Transverse colon (tissue), 4 donors: Measurements from ENCODE around the gene SUSD6.

Source experiments
- CTCF ChIP-seq, 5 experiments: fragments of 200-600 bp in 3 of 5; fragments of 450-650 bp in 2 of 5; sonication (generic) in 3 of 5; IDR thresholded peaks; 1 replicate in 2 of 5; 2 replicates in 3 of 5; pipeline ENCODE4 v1.5.1; 2016 to 2017; ENCODE audit warnings: antibody characterized with exemption in 5 of 5, inconsistent platforms in 3 of 5, mild to moderate bottlenecking in 2 of 5, moderate library complexity in 1 of 5
- EP300 ChIP-seq: sonication (generic); formaldehyde crosslinking; IDR thresholded peaks from one replicate; pipeline ENCODE4 v1.6.1; 2017; ENCODE audit warnings: antibody characterized with exemption, low read depth
- POLR2A ChIP-seq: fragments of 450-650 bp; IDR thresholded peaks from one replicate; pipeline ENCODE4 v1.6.1; 2016; ENCODE audit warnings: antibody characterized with exemption, mild to moderate bottlenecking, moderate library complexity
- POLR2AphosphoS5 ChIP-seq, 3 donors: sonication (generic); formaldehyde crosslinking; IDR thresholded peaks; one replicate each; pipeline ENCODE4 v1.6.1; 2016; ENCODE audit warnings: antibody characterized with exemption in 3 of 3

DNA sequence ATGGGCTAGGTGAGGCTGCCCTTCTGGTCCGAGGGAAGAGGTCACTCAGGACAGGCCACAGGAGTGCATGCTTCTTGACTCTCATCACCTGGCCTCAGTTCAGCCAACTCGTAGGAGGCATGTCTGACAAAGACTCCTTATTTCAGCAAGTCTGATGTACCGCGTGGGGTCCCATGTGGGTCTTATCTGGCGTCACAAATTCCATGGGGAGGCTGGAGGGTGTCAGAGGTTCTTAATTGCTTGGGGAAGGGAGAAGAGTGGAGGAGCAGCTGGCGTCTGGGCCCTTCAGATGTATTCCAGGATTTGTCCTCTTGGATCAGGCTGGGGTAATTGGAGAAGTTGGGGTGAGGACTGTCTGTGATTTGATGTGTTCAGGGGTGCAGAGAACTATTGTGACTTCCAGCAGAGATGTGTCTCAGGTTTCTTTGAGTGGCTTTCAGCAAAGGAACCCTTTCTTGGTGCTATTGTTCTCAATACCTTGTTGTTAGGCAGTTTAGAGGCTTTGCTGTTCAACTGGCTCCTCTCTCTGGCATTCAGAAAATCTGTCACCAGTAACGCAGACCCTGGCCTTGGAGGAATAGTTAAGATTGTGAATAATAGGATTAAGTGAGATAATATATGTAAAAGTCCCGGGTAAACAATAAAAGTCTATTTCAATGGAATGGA is 60.1 kb downstream of the SUSD6 start:
- TF ChIP-seq CTCF (IDR thresholded peaks at IDR 0.05) (no peak), EP300 (no peak), POLR2A (no peak), POLR2AphosphoS5 (IDR thresholded peaks at IDR 0.05) (no peak)
